Chondrocyte (in vitro differentiated cells): ENCODE data around the gene ACAD11. TPM values are rescaled to one million over a fixed set of nuclear protein-coding genes. Genes with fewer than 3 reads are reported as not detected.
"Not testable (repeated sequence)": the region's sequence is repeated elsewhere in the genome, so short reads cannot be mapped to it uniquely, and the experiment has no call there.

ENCODE experiments used
- DNase-seq: peaks from one replicate; pipeline ENCODE4 v3.0.0; 2021; ENCODE audit warnings: mixed read lengths, low spot score
- H3K27ac Mint-ChIP-seq: one replicate; pipeline ENCODE4 v1.8.0; 2021; ENCODE audit warnings: mild to moderate bottlenecking, moderate library complexity, mixed read lengths; ENCODE audit not compliant: unreplicated experiment
- H3K27me3 Mint-ChIP-seq: 2 replicates; pipeline ENCODE4 v1.8.0; 2021; ENCODE audit warnings: low read depth, mixed read lengths
- H3K36me3 Mint-ChIP-seq: 2 replicates; pipeline ENCODE4 v1.8.0; 2021; ENCODE audit warnings: low read depth, mixed read lengths
- H3K4me1 Mint-ChIP-seq: 2 replicates; pipeline ENCODE4 v1.8.0; 2021; ENCODE audit warnings: low read depth, mild to moderate bottlenecking, mixed read lengths
- H3K4me3 Mint-ChIP-seq: one replicate; pipeline ENCODE4 v1.8.0; 2021; ENCODE audit warnings: mild to moderate bottlenecking, moderate library complexity, mixed read lengths; ENCODE audit not compliant: unreplicated experiment
- H3K9me3 Mint-ChIP-seq: 2 replicates; pipeline ENCODE4 v1.8.0; 2021; ENCODE audit warnings: low read depth, mixed read lengths
- total RNA-seq: library from RNA; stranded (reverse); gene quantifications from 3 replicates; pipeline ENCODE4 v1.2.1, GENCODE V29; 2021
- TF ChIP-seq, protein P1 (sequence below): fragments of 200-600 bp; sonication (generic); IDR thresholded peaks from 2 replicates; pipeline ENCODE4 v1.5.0; 2021; ENCODE audit warnings: antibody characterized with exemption, mild to moderate bottlenecking, moderate library complexity

The ACAD11 gene
- total RNA-seq, 1 donor from 2014 or later = 16.8 TPM

- H3K27me3 Mint-ChIP-seq = no peaks in the 10 kb centered on the region
Observed at GRCh38 chr3:132641837-132642538, 17.6 kb downstream of the ACAD11 start.

DNA sequence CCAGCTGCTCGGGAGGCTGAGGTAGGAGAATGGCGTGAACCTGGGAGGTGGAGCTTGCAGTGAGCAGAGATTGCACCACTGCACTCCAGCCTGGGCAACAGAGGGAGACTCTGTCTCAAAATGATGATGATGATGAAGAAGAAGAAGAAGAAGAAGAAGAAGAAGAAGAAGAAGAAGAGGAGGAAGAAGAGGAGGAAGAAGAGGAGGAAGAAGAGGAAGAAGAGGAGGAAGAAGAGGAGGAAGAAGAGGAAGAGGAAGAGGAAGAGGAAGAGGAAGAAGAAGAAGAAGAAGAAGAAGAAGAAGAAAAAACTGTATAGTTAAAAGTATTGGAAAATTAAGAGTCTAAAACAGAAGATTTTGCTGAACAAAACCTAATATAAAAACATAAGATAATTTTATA, 18.2 kb downstream of the ACAD11 start:
- not testable (repeated sequence) for H3K27me3 Mint-ChIP-seq, H3K4me1 Mint-ChIP-seq, H3K27ac Mint-ChIP-seq, DNase-seq, H3K9me3 Mint-ChIP-seq, H3K4me3 Mint-ChIP-seq, H3K36me3 Mint-ChIP-seq

More at GRCh38 chr3:132641837-132642538, 17.6 kb downstream of the ACAD11 start:
- TF ChIP-seq, protein P1, sequence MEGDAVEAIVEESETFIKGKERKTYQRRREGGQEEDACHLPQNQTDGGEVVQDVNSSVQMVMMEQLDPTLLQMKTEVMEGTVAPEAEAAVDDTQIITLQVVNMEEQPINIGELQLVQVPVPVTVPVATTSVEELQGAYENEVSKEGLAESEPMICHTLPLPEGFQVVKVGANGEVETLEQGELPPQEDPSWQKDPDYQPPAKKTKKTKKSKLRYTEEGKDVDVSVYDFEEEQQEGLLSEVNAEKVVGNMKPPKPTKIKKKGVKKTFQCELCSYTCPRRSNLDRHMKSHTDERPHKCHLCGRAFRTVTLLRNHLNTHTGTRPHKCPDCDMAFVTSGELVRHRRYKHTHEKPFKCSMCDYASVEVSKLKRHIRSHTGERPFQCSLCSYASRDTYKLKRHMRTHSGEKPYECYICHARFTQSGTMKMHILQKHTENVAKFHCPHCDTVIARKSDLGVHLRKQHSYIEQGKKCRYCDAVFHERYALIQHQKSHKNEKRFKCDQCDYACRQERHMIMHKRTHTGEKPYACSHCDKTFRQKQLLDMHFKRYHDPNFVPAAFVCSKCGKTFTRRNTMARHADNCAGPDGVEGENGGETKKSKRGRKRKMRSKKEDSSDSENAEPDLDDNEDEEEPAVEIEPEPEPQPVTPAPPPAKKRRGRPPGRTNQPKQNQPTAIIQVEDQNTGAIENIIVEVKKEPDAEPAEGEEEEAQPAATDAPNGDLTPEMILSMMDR = peak; percentile 96
- DNase-seq = no peak
- no peak overlapping the region for H3K27ac Mint-ChIP-seq
- no peaks in the 10 kb centered on the region for H3K9me3 Mint-ChIP-seq
- peaks cover 8% of the 10 kb centered on the region for H3K36me3 Mint-ChIP-seq
- H3K4me3 Mint-ChIP-seq = no peak overlapping the region
- H3K4me1 Mint-ChIP-seq = peaks cover 8% of the 10 kb centered on the region

DNA sequence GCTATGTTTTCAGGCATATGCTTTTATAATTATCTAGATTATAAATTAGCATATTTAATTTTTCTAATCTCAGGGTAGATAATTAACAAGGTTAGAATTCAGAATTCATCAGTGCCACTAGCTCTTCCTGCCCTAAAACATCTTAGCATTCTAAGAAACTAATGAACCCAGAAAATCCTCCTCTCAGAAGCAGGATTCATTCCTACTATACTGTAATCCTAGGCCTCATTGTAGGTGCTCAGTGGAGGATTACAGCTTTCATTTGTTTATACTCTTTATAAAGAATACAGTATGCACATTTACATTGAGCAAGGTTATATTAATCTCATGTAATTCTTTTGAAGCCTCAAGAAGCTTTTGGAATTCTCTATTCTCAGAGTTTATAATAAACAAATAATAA, 20.9 kb downstream of the ACAD11 start:
- TF ChIP-seq, protein P1 = no peak
- no peak for DNase-seq
- no peaks in the 10 kb centered on the region for H3K27me3 Mint-ChIP-seq
- no peak overlapping the region for H3K4me3 Mint-ChIP-seq
- no peak overlapping the region for H3K27ac Mint-ChIP-seq
- H3K4me1 Mint-ChIP-seq = peaks cover 8% of the 10 kb centered on the region
- H3K36me3 Mint-ChIP-seq = peaks cover 11% of the 10 kb centered on the region
- H3K9me3 Mint-ChIP-seq = no peaks in the 10 kb centered on the region

GRCh38 chr3:132637590-132637989, 22.0 kb downstream of the ACAD11 start:
- no peaks in the 10 kb centered on the region for H3K9me3 Mint-ChIP-seq
- no peak for DNase-seq
- peaks cover 8% of the 10 kb centered on the region for H3K4me1 Mint-ChIP-seq
- no peak overlapping the region for H3K27ac Mint-ChIP-seq
- H3K4me3 Mint-ChIP-seq = no peak overlapping the region
- TF ChIP-seq, protein P1 = no peak
- H3K27me3 Mint-ChIP-seq = no peaks in the 10 kb centered on the region
- peaks cover 11% of the 10 kb centered on the region for H3K36me3 Mint-ChIP-seq

GRCh38 chr3:132635052-132635451, 24.6 kb downstream of the ACAD11 start:
- no peaks in the 10 kb centered on the region for H3K27me3 Mint-ChIP-seq
- peaks cover 12% of the 10 kb centered on the region for H3K4me1 Mint-ChIP-seq
- TF ChIP-seq, protein P1 = no peak
- no peak overlapping the region for H3K4me3 Mint-ChIP-seq
- H3K9me3 Mint-ChIP-seq = no peaks in the 10 kb centered on the region
- DNase-seq = no peak
- H3K36me3 Mint-ChIP-seq = peaks cover 10% of the 10 kb centered on the region
- H3K27ac Mint-ChIP-seq = no peak overlapping the region

DNA sequence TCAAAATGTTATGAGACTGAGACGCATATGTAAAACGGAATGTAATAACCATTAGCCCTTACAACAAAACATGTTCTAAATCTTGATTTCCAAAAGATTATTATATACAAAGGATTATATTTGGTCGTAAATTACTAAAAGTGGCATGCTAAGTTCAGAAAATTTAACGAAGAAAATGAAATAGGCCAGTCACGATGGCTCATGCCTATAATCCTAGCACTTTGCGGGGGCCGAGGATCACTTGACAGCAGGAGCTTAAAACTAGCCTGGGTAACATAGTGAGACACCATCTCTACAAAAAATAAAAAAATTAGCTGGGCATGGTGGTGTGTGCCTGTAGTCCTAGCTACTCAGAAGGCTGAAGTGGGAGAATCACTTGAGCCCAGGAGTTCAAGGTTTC, 29.0 kb downstream of the ACAD11 start:
- Mint-ChIP-seq H3K27me3 (no peaks in the 10 kb centered on the region), H3K27ac (no peak overlapping the region), H3K9me3 (no peaks in the 10 kb centered on the region), H3K4me3 (no peak overlapping the region), H3K4me1 (peaks cover 16% of the 10 kb centered on the region), H3K36me3 (peaks cover 5% of the 10 kb centered on the region)
- DNase-seq = no peak
- TF ChIP-seq, protein P1 = no peak
